Keratinocyte (primary cell): ENCODE data around the gene BCAS4. TPM values are rescaled to one million over a fixed set of nuclear protein-coding genes. Genes with fewer than 3 reads are reported as not detected.

Experiments used
- DNase-seq: peaks from one replicate; pipeline ENCODE4 v3.0.0-alpha.2; 2011; ENCODE audit warnings: low read depth, missing footprints, low spot score
- FAIRE-seq: peaks from 2 replicates; lab custom pipeline; 2011; peaks lifted over from hg19 to GRCh38; lab: Jason Lieb, UNC
- H2AFZ ChIP-seq: 2 replicates; pipeline ENCODE4 v1.6.0; 2012; ENCODE audit warnings: low read length, control low read depth, inconsistent platforms; ENCODE audit not compliant: control insufficient read depth
- H3K27ac ChIP-seq: 2 replicates; pipeline ENCODE4 v1.5.1; 2011; ENCODE audit warnings: low read length; ENCODE audit not compliant: control insufficient read depth, insufficient read depth
- H3K27me3 ChIP-seq: 3 replicates; pipeline ENCODE4 v1.6.0; 2011; ENCODE audit warnings: low read length; ENCODE audit not compliant: control insufficient read depth, insufficient read depth; ENCODE audit errors: extremely low read depth
- H3K36me3 ChIP-seq, 2 experiments: 2 replicates in 1 of 2; 3 replicates in 1 of 2; pipeline ENCODE4 v1.5.1; 2011; ENCODE audit warnings: low read length in 2 of 2, mild to moderate bottlenecking in 1 of 2; ENCODE audit not compliant: control insufficient read depth in 2 of 2, insufficient read depth in 2 of 2; ENCODE audit errors: extremely low read depth in 1 of 2
- H3K4me1 ChIP-seq: 3 replicates; pipeline ENCODE4 v1.5.1; 2011; ENCODE audit warnings: low read length; ENCODE audit not compliant: control insufficient read depth, insufficient read depth; ENCODE audit errors: extremely low read depth
- H3K4me2 ChIP-seq: 3 replicates; pipeline ENCODE4 v1.6.0; 2011; ENCODE audit warnings: low read depth, low read length; ENCODE audit not compliant: control insufficient read depth, insufficient read depth; ENCODE audit errors: extremely low read depth
- H3K4me3 ChIP-seq, 3 experiments: fragments of 200-600 bp in 1 of 3; sonication (generic) in 1 of 3; 2 replicates in 2 of 3; 3 replicates in 1 of 3; pipeline ENCODE4 v1.5.1; 2011 to 2016; ENCODE audit warnings: low read length in 3 of 3, mild to moderate bottlenecking in 3 of 3, control low read depth in 2 of 3, inconsistent platforms in 1 of 3, low read depth in 1 of 3, mixed read lengths in 1 of 3, mixed run types in 1 of 3, moderate library complexity in 1 of 3; ENCODE audit not compliant: control insufficient read depth in 2 of 3, insufficient read depth in 2 of 3; ENCODE audit errors: extremely low read depth in 1 of 3
- H3K79me2 ChIP-seq: 2 replicates; pipeline ENCODE4 v1.6.0; 2012; ENCODE audit warnings: low read length; ENCODE audit not compliant: control insufficient read depth, insufficient read depth
- H3K9ac ChIP-seq: 3 replicates; pipeline ENCODE4 v1.6.0; 2011; ENCODE audit warnings: low read length; ENCODE audit not compliant: control insufficient read depth, insufficient read depth; ENCODE audit errors: extremely low read depth
- H3K9me1 ChIP-seq: 3 replicates; pipeline ENCODE4 v1.6.0; 2011; ENCODE audit warnings: low read length; ENCODE audit not compliant: control insufficient read depth, insufficient read depth; ENCODE audit errors: extremely low read depth
- H3K9me3 ChIP-seq: 2 replicates; pipeline ENCODE4 v1.5.1; 2012; ENCODE audit warnings: low read depth, low read length; ENCODE audit not compliant: control insufficient read depth
- H4K20me1 ChIP-seq: 3 replicates; pipeline ENCODE4 v1.6.0; 2011; ENCODE audit warnings: low read length; ENCODE audit not compliant: control insufficient read depth, insufficient read depth; ENCODE audit errors: extremely low read depth
- EZH2 ChIP-seq: IDR thresholded peaks from one replicate; pipeline ENCODE4 v1.6.1; 2012; ENCODE audit warnings: inconsistent platforms, mild to moderate bottlenecking, low read length, moderate library complexity
- dilution Hi-C: fragments of 300-500 bp; cut with MboI; formaldehyde crosslinking; loops from one replicate; pipeline ENCODE4 v1.7.0; 2020; ENCODE audit warnings: low sequenced_read_pairs; ENCODE audit not compliant: extremely low pct_ligation_motif_present
- polyA plus RNA-seq, 5 experiments: library from polyadenylated mRNA; depleted of rRNA in 3 of 5; stranded (reverse) in 3 of 5; stranded (forward) in 1 of 5; unstranded in 1 of 5; fragments of >200 nt; gene quantifications; 1 replicate in 1 of 5; 2 replicates in 3 of 5; 3 replicates in 1 of 5; pipeline versions ENCODE4 v1.2.1 to v1.2.3, GENCODE V29; 2011 to 2012; ENCODE audit warnings: missing spikeins in 2 of 5, low read depth in 1 of 5, low replicate concordance in 1 of 5
- TF ChIP-seq, protein P1 (sequence below), 3 experiments: IDR thresholded peaks in 1 of 3; conservative IDR thresholded peaks in 1 of 3; optimal IDR thresholded peaks in 1 of 3; 2 replicates in 2 of 3; 3 replicates in 1 of 3; pipeline versions ENCODE3 to v1.5.1; 2011; ENCODE audit warnings: low read length in 3 of 3, mild to moderate bottlenecking in 3 of 3, moderate library complexity in 2 of 3, control low read depth in 1 of 3, inconsistent platforms in 1 of 3; ENCODE audit not compliant: insufficient read depth in 2 of 3; ENCODE audit errors: extremely low read depth in 1 of 3

Gene BCAS4
- polyA plus RNA-seq, 1 donor (not counting 4 experiments of a cell fraction or from before 2014, with no cell fraction given): 13.8 TPM

GRCh38 chr20:50774515-50774914 is 20.3 kb upstream of the BCAS4 start:
- no peak overlapping the region for H3K9ac ChIP-seq
- H3K9me3 ChIP-seq: no peaks in the 10 kb centered on the region
- dilution Hi-C loops: no loop called here
- no peaks in the 10 kb centered on the region for H3K27me3 ChIP-seq
- DNase-seq: no peak
- no peaks in the 10 kb centered on the region for H3K79me2 ChIP-seq
- no peaks in the 10 kb centered on the region for H3K9me1 ChIP-seq
- H2AFZ ChIP-seq: no peak overlapping the region
- H3K4me2 ChIP-seq: no peak overlapping the region
- H4K20me1 ChIP-seq: no peaks in the 10 kb centered on the region
- FAIRE-seq: no peak
- no peak for TF ChIP-seq EZH2
- TF ChIP-seq, protein P1, sequence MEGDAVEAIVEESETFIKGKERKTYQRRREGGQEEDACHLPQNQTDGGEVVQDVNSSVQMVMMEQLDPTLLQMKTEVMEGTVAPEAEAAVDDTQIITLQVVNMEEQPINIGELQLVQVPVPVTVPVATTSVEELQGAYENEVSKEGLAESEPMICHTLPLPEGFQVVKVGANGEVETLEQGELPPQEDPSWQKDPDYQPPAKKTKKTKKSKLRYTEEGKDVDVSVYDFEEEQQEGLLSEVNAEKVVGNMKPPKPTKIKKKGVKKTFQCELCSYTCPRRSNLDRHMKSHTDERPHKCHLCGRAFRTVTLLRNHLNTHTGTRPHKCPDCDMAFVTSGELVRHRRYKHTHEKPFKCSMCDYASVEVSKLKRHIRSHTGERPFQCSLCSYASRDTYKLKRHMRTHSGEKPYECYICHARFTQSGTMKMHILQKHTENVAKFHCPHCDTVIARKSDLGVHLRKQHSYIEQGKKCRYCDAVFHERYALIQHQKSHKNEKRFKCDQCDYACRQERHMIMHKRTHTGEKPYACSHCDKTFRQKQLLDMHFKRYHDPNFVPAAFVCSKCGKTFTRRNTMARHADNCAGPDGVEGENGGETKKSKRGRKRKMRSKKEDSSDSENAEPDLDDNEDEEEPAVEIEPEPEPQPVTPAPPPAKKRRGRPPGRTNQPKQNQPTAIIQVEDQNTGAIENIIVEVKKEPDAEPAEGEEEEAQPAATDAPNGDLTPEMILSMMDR (optimal IDR thresholded peaks at IDR 0.05 in 1 of 3, IDR thresholded peaks at IDR 0.05 in 1 of 3, conservative IDR thresholded peaks at IDR 0.05 in 1 of 3; ENCODE audit: extremely low read depth in 1 of 3, insufficient read depth in 2 of 3, low read length in 3 of 3): no peak
- no peak overlapping the region for H3K27ac ChIP-seq
- no peak overlapping the region for H3K4me3 ChIP-seq
- H3K4me1 ChIP-seq: no peaks in the 10 kb centered on the region
- H3K36me3 ChIP-seq: no peaks in the 10 kb centered on the region

DNA sequence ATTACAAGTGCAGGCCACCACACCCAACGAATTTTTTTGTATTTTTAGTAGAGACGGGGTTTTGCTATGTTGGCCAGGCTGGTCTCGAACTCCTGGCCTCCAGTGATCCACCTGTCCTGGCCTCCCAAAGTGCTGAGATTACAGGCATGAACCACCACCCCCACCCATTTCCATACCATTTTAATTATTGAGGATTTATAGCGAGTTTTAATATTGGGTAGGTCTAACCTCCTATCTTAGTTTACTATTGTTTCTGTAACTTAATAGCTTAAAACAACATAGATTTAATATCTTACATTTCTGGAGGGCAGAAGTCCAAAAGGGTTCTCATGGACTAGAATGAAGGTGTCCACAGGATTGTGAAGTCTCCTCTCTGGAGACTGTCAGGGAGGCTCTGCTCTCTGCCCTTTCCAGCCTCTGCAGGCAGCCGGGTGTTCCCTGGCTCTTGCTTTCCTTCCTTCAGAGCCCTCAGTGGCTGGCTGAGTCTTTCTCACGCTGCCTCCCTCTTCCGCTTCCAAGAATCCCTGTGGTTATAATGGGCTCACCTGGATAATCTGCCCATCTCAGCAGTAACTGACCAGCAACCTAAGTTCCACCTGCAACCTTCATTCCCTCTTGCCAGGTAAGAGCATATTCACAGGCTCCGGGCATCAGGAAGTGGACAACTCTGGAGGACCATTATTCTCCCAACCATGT is 18.6 kb upstream of the BCAS4 start:
- Histone ChIP-seq H3K9me3 (no peaks in the 10 kb centered on the region), H3K79me2 (no peaks in the 10 kb centered on the region), H3K9me1 (no peaks in the 10 kb centered on the region), H3K27me3 (no peaks in the 10 kb centered on the region), H3K27ac (no peak overlapping the region), H3K4me3 (no peak overlapping the region), H3K9ac (no peak overlapping the region), H3K36me3 (no peaks in the 10 kb centered on the region), H3K4me1 (no peaks in the 10 kb centered on the region), H2AFZ (no peak overlapping the region), H3K4me2 (no peak overlapping the region), H4K20me1 (no peaks in the 10 kb centered on the region)
- no peak for FAIRE-seq
- DNase-seq: no peak
- TF ChIP-seq, protein P1 (optimal IDR thresholded peaks at IDR 0.05 in 1 of 3, IDR thresholded peaks at IDR 0.05 in 1 of 3, conservative IDR thresholded peaks at IDR 0.05 in 1 of 3; ENCODE audit: extremely low read depth in 1 of 3, insufficient read depth in 2 of 3, low read length in 3 of 3): no peak
- no peak for TF ChIP-seq EZH2
- dilution Hi-C loops: no loop called here
